Activated CD4-positive, alpha-beta T cell treated with anti-CD3 and anti-CD28 coated beads for 36 hours (primary cell): Measurements from ENCODE around the gene PDRG1. TPM values are rescaled to one million over a fixed set of nuclear protein-coding genes. Genes with fewer than 3 reads are reported as not detected.

ENCODE experiments used
- ATAC-seq: fragments of 200-7000 bp; cut with Tn5 transposase; one replicate; pipeline ENCODE4 v1.10.0; 2021; ENCODE audit warnings: mild to moderate bottlenecking, moderate library complexity
- CTCF ChIA-PET: fragments of 350-600 bp; sonication (Branson Sonifier 250); formaldehyde crosslinking; loops from one replicate; lab custom pipeline; 2021; ENCODE audit warnings: antibody characterized with exemption; lab: Charles Lee
- POLR2A ChIA-PET: fragments of 350-600 bp; sonication (Branson Sonifier 250); formaldehyde crosslinking; loops from one replicate; lab custom pipeline; 2021; ENCODE audit warnings: antibody characterized with exemption, inconsistent platforms; lab: Charles Lee
- DNase-seq: peaks from one replicate; pipeline ENCODE4 v3.0.0-alpha.2; 2020
- H3K27ac Mint-ChIP-seq: one replicate; pipeline ENCODE4 v1.8.0; 2021; ENCODE audit warnings: mixed read lengths
- H3K27me3 Mint-ChIP-seq: one replicate; pipeline ENCODE4 v1.8.0; 2021; ENCODE audit warnings: mixed read lengths
- H3K36me3 Mint-ChIP-seq: one replicate; pipeline ENCODE4 v1.8.0; 2021; ENCODE audit warnings: low read depth, mixed read lengths
- H3K4me1 Mint-ChIP-seq: one replicate; pipeline ENCODE4 v1.8.0; 2021; ENCODE audit warnings: mixed read lengths
- H3K4me3 Mint-ChIP-seq: one replicate; pipeline ENCODE4 v1.8.0; 2021; ENCODE audit warnings: mild to moderate bottlenecking, moderate library complexity, mixed read lengths
- H3K9me3 Mint-ChIP-seq: one replicate; pipeline ENCODE4 v1.8.0; 2021; ENCODE audit warnings: low read depth, mixed read lengths
- intact Hi-C, 2 experiments: fragments of 100-400 bp; cut with DNase I in 1 of 2; cut with micrococcal nuclease in 1 of 2; formaldehyde crosslinking; loops; one replicate each; pipeline versions ENCODE4 v1.14.2 to v1.15.1; 2022 to 2024; cut with DNase I, micrococcal nuclease
- total RNA-seq, 2 experiments: library from RNA; stranded (reverse); gene quantifications; one replicate each; pipeline ENCODE4 v1.2.3, GENCODE V29; 2021

PDRG1 gene
- 10 to 100 TPM; 12.8 to 18.4 TPM for total RNA-seq

GRCh38 chr20:31951530-31952453 lies at the start of gene PDRG1:
Gene PDRG1 (minus strand): TSS chr20:31952046. CDS start chr20:31951961, 85 bp downstream.
- Mint-ChIP-seq H3K27ac (peak within 1 kb of the TSS; percentile 95), H3K27me3 (peaks cover 5% of the 10 kb centered on the region), H3K4me3 (peak within 1 kb of the TSS; percentile 97), H3K4me1 (peaks cover 26% of the 10 kb centered on the region), H3K36me3 (peaks cover 34% of the 10 kb centered on the region), H3K9me3 (no peaks in the 10 kb centered on the region)
- ATAC-seq (peak; percentile 99), DNase-seq (peak; percentile 98)
- intact Hi-C loops = loop anchor here (1.0 to 10.0 kb wide), 8 partner anchors 17 to 212 kb away; partner anchors contain the start of genes TM9SF4 (in 1 of the 2), TPX2 (in 1 of the 2) and XKR7 (in 1 of the 2)
- POLR2A ChIA-PET = interaction anchor here (0.5 to 1.0 kb wide), 5 partner anchors 10 to 977 kb away, joined by 3 to 4 read pairs (median 3); no protein-coding TSS in a partner anchor
- CTCF ChIA-PET = interaction anchor here (0.6 to 4.9 kb wide), 31 partner anchors 8 to 228 kb away, joined by 3 to 47 read pairs (median 4); no protein-coding TSS in a partner anchor

- Mint-ChIP-seq H3K36me3 (no peaks in the 10 kb centered on the region), H3K27ac (no peak overlapping the region), H3K4me3 (no peak overlapping the region), H3K9me3 (no peaks in the 10 kb centered on the region), H3K4me1 (no peaks in the 10 kb centered on the region), H3K27me3 (peaks cover 28% of the 10 kb centered on the region)
- ChIA-PET POLR2A (no interaction called here), CTCF (no interaction called here)
- no peak for ATAC-seq
- intact Hi-C loops = no loop called here
- no peak for DNase-seq
Observed at GRCh38 chr20:31998246-31998645, 46.4 kb upstream of the PDRG1 start.

- DNase-seq (no peak), ATAC-seq (no peak)
- Mint-ChIP-seq H3K9me3 (no peaks in the 10 kb centered on the region), H3K27ac (no peak overlapping the region), H3K27me3 (peaks cover 28% of the 10 kb centered on the region), H3K4me1 (no peaks in the 10 kb centered on the region), H3K4me3 (no peak overlapping the region), H3K36me3 (no peaks in the 10 kb centered on the region)
- intact Hi-C loops = no loop called here
- POLR2A ChIA-PET = no interaction called here
- CTCF ChIA-PET = interaction anchor here (0.8 kb wide), 1 partner anchor 763 kb away, joined by 3 read pairs; no protein-coding TSS in a partner anchor
Observed at GRCh38 chr20:31996996-31997395, 45.1 kb upstream of the PDRG1 start.

DNA sequence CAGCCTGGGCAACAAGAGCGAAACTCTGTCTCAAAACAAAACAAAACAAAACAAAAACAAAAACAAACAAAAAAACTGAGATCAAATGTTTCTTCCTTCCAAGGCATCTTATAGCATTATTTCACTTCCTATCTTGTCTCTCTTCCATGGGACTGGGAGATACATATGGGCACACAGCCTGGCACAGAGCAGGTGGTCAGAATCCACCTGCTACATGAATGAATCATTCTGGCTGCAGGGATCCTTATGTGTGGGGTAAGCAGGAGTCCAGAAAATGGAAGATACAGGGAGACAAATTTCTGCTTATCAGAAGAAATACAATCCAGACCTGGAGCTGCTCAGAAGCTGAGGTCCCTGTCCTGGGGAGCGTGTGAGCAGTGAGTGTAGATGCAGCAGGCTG lies 40.2 kb upstream of the PDRG1 start:
- H3K4me1 Mint-ChIP-seq = no peaks in the 10 kb centered on the region
- H3K27ac Mint-ChIP-seq = no peak overlapping the region
- intact Hi-C loops = no loop called here
- ChIA-PET POLR2A (no interaction called here), CTCF (interaction anchor here (0.7 kb wide), 1 partner anchor 40 kb away, joined by 3 read pairs; no protein-coding TSS in a partner anchor)
- DNase-seq (no peak), ATAC-seq (no peak)
- no peaks in the 10 kb centered on the region for H3K36me3 Mint-ChIP-seq
- H3K4me3 Mint-ChIP-seq = no peak overlapping the region
- H3K27me3 Mint-ChIP-seq = peaks cover 28% of the 10 kb centered on the region
- H3K9me3 Mint-ChIP-seq = no peaks in the 10 kb centered on the region

DNA sequence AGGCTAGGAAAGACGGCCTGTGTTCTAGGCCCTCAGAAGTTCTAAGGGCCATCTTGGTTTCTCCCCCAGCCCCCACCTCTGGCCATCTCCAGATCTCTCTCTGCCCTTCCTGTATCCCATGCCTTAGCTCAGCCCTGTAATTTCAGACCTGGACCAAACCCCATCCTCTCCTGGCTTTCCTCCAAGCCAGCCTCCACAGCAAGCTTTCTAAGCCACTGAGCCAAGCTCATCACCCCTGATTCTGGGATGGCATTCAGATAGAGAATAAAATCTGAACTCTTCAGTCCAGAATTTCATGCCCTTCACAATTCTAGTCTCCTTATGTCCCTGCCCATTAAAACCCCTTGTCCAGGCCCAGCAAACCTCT lies 39.5 kb upstream of the PDRG1 start:
- no peaks in the 10 kb centered on the region for H3K36me3 Mint-ChIP-seq
- ATAC-seq (no peak), DNase-seq (no peak)
- H3K4me1 Mint-ChIP-seq = no peaks in the 10 kb centered on the region
- POLR2A ChIA-PET = no interaction called here
- H3K27me3 Mint-ChIP-seq = peaks cover 23% of the 10 kb centered on the region
- H3K27ac Mint-ChIP-seq = no peak overlapping the region
- CTCF ChIA-PET = interaction anchor here (0.6 kb wide), 1 partner anchor 36 kb away, joined by 3 read pairs; no protein-coding TSS in a partner anchor
- intact Hi-C loops = no loop called here
- no peak overlapping the region for H3K4me3 Mint-ChIP-seq
- H3K9me3 Mint-ChIP-seq = no peaks in the 10 kb centered on the region

GRCh38 chr20:31990641-31991338 lies 38.9 kb upstream of the PDRG1 start:
- Mint-ChIP-seq H3K36me3 (no peaks in the 10 kb centered on the region), H3K4me1 (no peaks in the 10 kb centered on the region), H3K27me3 (peaks cover 19% of the 10 kb centered on the region), H3K27ac (no peak overlapping the region), H3K4me3 (no peak overlapping the region), H3K9me3 (no peaks in the 10 kb centered on the region)
- ChIA-PET POLR2A (interaction anchor here (0.7 kb wide), 1 partner anchor 29 kb away, joined by 4 read pairs; no protein-coding TSS in a partner anchor), CTCF (interaction anchor here (0.6 kb wide), 1 partner anchor 36 kb away, joined by 3 read pairs; no protein-coding TSS in a partner anchor)
- DNase-seq (no peak), ATAC-seq (no peak)
- intact Hi-C loops = no loop called here

DNA sequence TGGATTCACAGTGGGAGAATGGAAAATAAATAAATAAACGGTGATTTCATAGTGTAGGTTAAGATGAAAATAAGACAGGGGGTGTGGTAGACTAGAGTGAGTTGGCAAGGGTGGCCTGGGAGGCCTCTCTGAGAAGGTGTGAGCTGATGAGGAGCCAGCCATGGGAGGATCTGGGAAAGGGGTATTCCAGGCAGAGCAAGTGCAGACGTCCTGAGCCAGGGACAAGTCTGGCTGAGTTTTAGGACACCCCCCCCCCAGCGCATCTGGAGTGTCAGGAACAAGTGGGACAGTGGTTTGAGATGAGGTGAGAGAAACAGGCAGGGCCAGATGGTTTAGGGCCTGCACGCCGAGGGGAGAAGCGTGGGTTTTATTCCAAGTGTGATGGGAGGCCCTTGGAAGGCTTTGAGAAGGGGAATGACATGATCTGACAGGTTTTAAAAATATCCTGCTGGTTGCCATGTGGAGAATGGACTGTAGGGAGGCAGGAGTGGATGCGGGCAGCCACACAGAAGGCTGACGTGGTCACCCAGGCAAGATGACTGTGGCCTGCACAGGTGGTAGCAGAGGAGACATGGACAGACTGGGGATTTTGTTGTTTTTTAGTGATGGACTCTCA lies 37.3 kb upstream of the PDRG1 start:
- Mint-ChIP-seq H3K27ac (no peak overlapping the region), H3K36me3 (no peaks in the 10 kb centered on the region), H3K27me3 (peaks cover 9% of the 10 kb centered on the region), H3K4me1 (no peaks in the 10 kb centered on the region), H3K9me3 (no peaks in the 10 kb centered on the region), H3K4me3 (no peak overlapping the region)
- ChIA-PET POLR2A (no interaction called here), CTCF (interaction anchor here (1.4 kb wide), 1 partner anchor 42 kb away, joined by 5 read pairs; no protein-coding TSS in a partner anchor)
- intact Hi-C loops = no loop called here
- ATAC-seq (no peak), DNase-seq (no peak)

GRCh38 chr20:31988430-31989015 lies 36.7 kb upstream of the PDRG1 start:
- Mint-ChIP-seq H3K27ac (no peak overlapping the region), H3K9me3 (no peaks in the 10 kb centered on the region), H3K4me3 (no peak overlapping the region), H3K4me1 (no peaks in the 10 kb centered on the region), H3K36me3 (no peaks in the 10 kb centered on the region), H3K27me3 (peaks cover 4% of the 10 kb centered on the region)
- ChIA-PET POLR2A (no interaction called here), CTCF (interaction anchor here (1.4 kb wide), 1 partner anchor 42 kb away, joined by 5 read pairs; no protein-coding TSS in a partner anchor)
- ATAC-seq (peak; percentile 30), DNase-seq (no peak)
- intact Hi-C loops = no loop called here

- DNase-seq = no peak
- intact Hi-C loops = no loop called here
- Mint-ChIP-seq H3K27ac (no peak overlapping the region), H3K36me3 (no peaks in the 10 kb centered on the region), H3K4me1 (no peaks in the 10 kb centered on the region), H3K4me3 (no peak overlapping the region), H3K27me3 (peaks cover 4% of the 10 kb centered on the region), H3K9me3 (no peaks in the 10 kb centered on the region)
- CTCF ChIA-PET = interaction anchor here (1.4 kb wide), 1 partner anchor 43 kb away, joined by 5 read pairs; no protein-coding TSS in a partner anchor
- ATAC-seq = no peak
- POLR2A ChIA-PET = no interaction called here
Observed at GRCh38 chr20:31987744-31988143, 35.9 kb upstream of the PDRG1 start.

GRCh38 chr20:31984981-31985471 lies 33.2 kb upstream of the PDRG1 start:
- H3K27me3 Mint-ChIP-seq = peaks cover 7% of the 10 kb centered on the region
- DNase-seq = no peak
- H3K4me3 Mint-ChIP-seq = no peak overlapping the region
- H3K4me1 Mint-ChIP-seq = no peaks in the 10 kb centered on the region
- no peaks in the 10 kb centered on the region for H3K9me3 Mint-ChIP-seq
- H3K27ac Mint-ChIP-seq = no peak overlapping the region
- POLR2A ChIA-PET = interaction anchor here (0.6 kb wide), 1 partner anchor 204 kb away, joined by 4 read pairs; no protein-coding TSS in a partner anchor
- intact Hi-C loops = no loop called here
- no peaks in the 10 kb centered on the region for H3K36me3 Mint-ChIP-seq
- ATAC-seq = no peak
- CTCF ChIA-PET = interaction anchor here (0.6 kb wide), 1 partner anchor 23 kb away, joined by 3 read pairs; no protein-coding TSS in a partner anchor
